Ishikawa (cell line): Measurements from ENCODE around the gene DBN1.

Experiments
- CEBPB ChIP-seq: IDR thresholded peaks from 2 replicates; pipeline ENCODE4 v1.6.1; 2012
- CREB1 ChIP-seq: IDR thresholded peaks from 2 replicates; pipeline ENCODE4 v1.6.1; 2012; ENCODE audit warnings: low read depth
- EGR1 ChIP-seq: IDR thresholded peaks from 2 replicates; pipeline ENCODE4 v1.6.1; 2012
- EP300 ChIP-seq: IDR thresholded peaks from 2 replicates; pipeline ENCODE4 v1.6.1; 2012; ENCODE audit warnings: borderline replicate concordance
- FOXM1 ChIP-seq: IDR thresholded peaks from 2 replicates; pipeline ENCODE4 v1.6.1; 2012; ENCODE audit warnings: low read depth, borderline replicate concordance
- MAX ChIP-seq: IDR thresholded peaks from 2 replicates; pipeline ENCODE4 v1.6.1; 2012
- NFIC ChIP-seq: IDR thresholded peaks from 2 replicates; pipeline ENCODE4 v1.6.1; 2012
- RAD21 ChIP-seq: IDR thresholded peaks from 2 replicates; pipeline ENCODE4 v1.6.1; 2012; ENCODE audit warnings: low read depth
- TAF1 ChIP-seq: IDR thresholded peaks from 2 replicates; pipeline ENCODE4 v1.6.1; 2012; ENCODE audit warnings: low read depth, mild to moderate bottlenecking
- TCF12 ChIP-seq: IDR thresholded peaks from 2 replicates; pipeline ENCODE4 v1.6.1; 2012; ENCODE audit warnings: low read depth
- TEAD4 ChIP-seq: IDR thresholded peaks from 2 replicates; pipeline ENCODE4 v1.6.1; 2012
- USF1 ChIP-seq: IDR thresholded peaks from 2 replicates; pipeline ENCODE4 v1.6.1; 2012
- YY1 ChIP-seq: IDR thresholded peaks from 2 replicates; pipeline ENCODE4 v1.6.1; 2012; ENCODE audit warnings: low read depth
- ZBTB7A ChIP-seq: IDR thresholded peaks from 2 replicates; pipeline ENCODE4 v1.6.1; 2012; ENCODE audit warnings: low read depth
- TF ChIP-seq, protein P1 (sequence below): IDR thresholded peaks from 2 replicates; pipeline ENCODE4 v1.6.1; 2012; ENCODE audit warnings: low read depth, mild to moderate bottlenecking

DBN1 gene

DNA sequence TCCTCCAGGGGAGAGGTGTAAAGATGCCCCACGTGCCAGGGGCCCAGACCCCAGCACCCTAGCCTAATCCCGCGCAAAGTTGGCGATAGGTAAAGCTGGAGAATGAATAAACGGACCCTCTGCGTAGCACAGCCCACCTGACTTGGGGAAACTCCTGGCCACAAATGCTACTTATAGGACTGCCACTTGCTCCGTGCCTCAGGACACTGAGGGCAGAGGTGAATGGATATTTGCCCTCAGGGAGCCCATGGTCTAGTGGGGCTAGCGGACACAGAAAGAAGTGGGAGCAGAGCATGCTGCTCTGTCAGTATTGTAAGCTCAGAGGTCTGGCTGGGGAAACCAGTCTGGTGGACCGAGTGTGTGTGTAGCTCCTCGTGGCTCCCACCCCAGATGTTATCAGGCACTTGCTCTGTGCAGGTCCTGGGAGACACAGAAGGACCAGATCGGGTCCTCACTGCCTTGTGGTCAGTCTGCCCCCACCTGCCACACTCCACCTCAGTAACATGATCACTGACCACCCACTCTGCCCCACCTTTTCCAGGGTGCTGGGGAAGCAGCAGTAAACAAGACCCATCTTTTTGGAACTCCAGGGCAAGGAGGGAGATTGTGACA lies 46.1 kb downstream of the DBN1 start:
- no peak for TF ChIP-seq EP300
- TF ChIP-seq TAF1, result no peak
- no peak for TF ChIP-seq USF1
- TF ChIP-seq YY1, result no peak
- peak; percentile 27; the same call in 1 of the 2 replicates for TF ChIP-seq MAX

GRCh38 chr5:177426566-177427210 lies 46.7 kb downstream of the DBN1 start, which contains the start of gene GRK6:
Gene GRK6 (plus strand): TSS chr5:177426676. CDS start chr5:177426846, 170 bp downstream.
- TF ChIP-seq TAF1 (peak; percentile 25; the same call in 1 of the 2 replicates), CEBPB (no peak), USF1 (no peak), NFIC (no peak), EGR1 (no peak), TCF12 (no peak), RAD21 (no peak), FOXM1 (peak; percentile 81), CREB1 (no peak), EP300 (no peak)
- TF ChIP-seq, protein P1, sequence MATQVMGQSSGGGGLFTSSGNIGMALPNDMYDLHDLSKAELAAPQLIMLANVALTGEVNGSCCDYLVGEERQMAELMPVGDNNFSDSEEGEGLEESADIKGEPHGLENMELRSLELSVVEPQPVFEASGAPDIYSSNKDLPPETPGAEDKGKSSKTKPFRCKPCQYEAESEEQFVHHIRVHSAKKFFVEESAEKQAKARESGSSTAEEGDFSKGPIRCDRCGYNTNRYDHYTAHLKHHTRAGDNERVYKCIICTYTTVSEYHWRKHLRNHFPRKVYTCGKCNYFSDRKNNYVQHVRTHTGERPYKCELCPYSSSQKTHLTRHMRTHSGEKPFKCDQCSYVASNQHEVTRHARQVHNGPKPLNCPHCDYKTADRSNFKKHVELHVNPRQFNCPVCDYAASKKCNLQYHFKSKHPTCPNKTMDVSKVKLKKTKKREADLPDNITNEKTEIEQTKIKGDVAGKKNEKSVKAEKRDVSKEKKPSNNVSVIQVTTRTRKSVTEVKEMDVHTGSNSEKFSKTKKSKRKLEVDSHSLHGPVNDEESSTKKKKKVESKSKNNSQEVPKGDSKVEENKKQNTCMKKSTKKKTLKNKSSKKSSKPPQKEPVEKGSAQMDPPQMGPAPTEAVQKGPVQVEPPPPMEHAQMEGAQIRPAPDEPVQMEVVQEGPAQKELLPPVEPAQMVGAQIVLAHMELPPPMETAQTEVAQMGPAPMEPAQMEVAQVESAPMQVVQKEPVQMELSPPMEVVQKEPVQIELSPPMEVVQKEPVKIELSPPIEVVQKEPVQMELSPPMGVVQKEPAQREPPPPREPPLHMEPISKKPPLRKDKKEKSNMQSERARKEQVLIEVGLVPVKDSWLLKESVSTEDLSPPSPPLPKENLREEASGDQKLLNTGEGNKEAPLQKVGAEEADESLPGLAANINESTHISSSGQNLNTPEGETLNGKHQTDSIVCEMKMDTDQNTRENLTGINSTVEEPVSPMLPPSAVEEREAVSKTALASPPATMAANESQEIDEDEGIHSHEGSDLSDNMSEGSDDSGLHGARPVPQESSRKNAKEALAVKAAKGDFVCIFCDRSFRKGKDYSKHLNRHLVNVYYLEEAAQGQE, result no peak

GRCh38 chr5:177425801-177426565 lies 47.5 kb downstream of the DBN1 start:
- TF ChIP-seq CEBPB (no peak), EP300 (peak; percentile 50), EGR1 (peak; percentile 84), FOXM1 (no peak), YY1 (peak; percentile 21; the same call in 1 of the 2 replicates), RAD21 (no peak), TAF1 (peak; percentile 69), TEAD4 (no peak), TCF12 (peak; percentile 35; the same call in 1 of the 2 replicates), CREB1 (peak; percentile 81), ZBTB7A (no peak; the same call in 1 of the 2 replicates), MAX (peak; percentile 83)
- TF ChIP-seq, protein P1, result no peak

- no peak for TF ChIP-seq NFIC
- no peak for TF ChIP-seq ZBTB7A
- no peak for TF ChIP-seq FOXM1
- no peak for TF ChIP-seq CREB1
- TF ChIP-seq TAF1, result no peak
- no peak for TF ChIP-seq TCF12
- TF ChIP-seq, protein P1, result no peak
- no peak for TF ChIP-seq CEBPB
- no peak for TF ChIP-seq YY1
- TF ChIP-seq TEAD4, result no peak
These were observed 48.1 kb downstream of the DBN1 start for GRCh38 chr5:177425196-177425800.
